GM12878 (cell line): ENCODE data around the gene TIGD1. TPM values are rescaled to one million over a fixed set of nuclear protein-coding genes. Genes with fewer than 3 reads are reported as not detected.

Experiments used
- ATAC-seq: fragments of 200-7000 bp; cut with Tn5 transposase; 3 replicates; pipeline ENCODE4 v1.9.1; 2020; ENCODE audit warnings: mild to moderate bottlenecking, moderate library complexity
- BruUV-seq: library from RNA; stranded (reverse); fragments of 400-500 nt; replicated peaks from 2 replicates; lab custom pipeline; 2021; lab: Mats Ljungman, UMichigan
- CTCF ChIA-PET: fragments of 300-600 bp; sonication (Branson Sonifier 250); formaldehyde crosslinking; extraction: SDS; loops from one replicate; lab custom pipeline; 2021; ENCODE audit warnings: inconsistent platforms; lab: Yijun Ruan, JAX
- POLR2A ChIA-PET: fragments of 350-600 bp; formaldehyde crosslinking; extraction: SDS; loops from one replicate; lab custom pipeline; 2021; ENCODE audit warnings: inconsistent platforms; lab: Charles Lee
- RAD21 ChIA-PET: fragments of 300-600 bp; sonication (Branson Sonifier 250); formaldehyde crosslinking; loops from one replicate; lab custom pipeline; 2023; ENCODE audit warnings: antibody characterized with exemption; ENCODE audit not compliant: unreplicated experiment; lab: Charles Lee
- SMC1A ChIA-PET: fragments of 300-600 bp; sonication (Branson Sonifier 250); formaldehyde crosslinking; loops from one replicate; lab custom pipeline; 2023; ENCODE audit not compliant: unreplicated experiment, uncharacterized antibody; lab: Charles Lee
- DNase-seq: peaks from one replicate; pipeline ENCODE4 v3.0.0-alpha.2; 2011; ENCODE audit warnings: low read depth, low spot score
- FAIRE-seq: peaks from 3 replicates; lab custom pipeline; 2011; peaks lifted over from hg19 to GRCh38; lab: Jason Lieb, UNC
- H2AFZ ChIP-seq: 2 replicates; pipeline ENCODE4 v1.6.0; 2011; ENCODE audit warnings: low read depth, low read length, control low read depth; ENCODE audit not compliant: control insufficient read depth
- H3K27ac ChIP-seq: 2 replicates; pipeline ENCODE4 v1.5.1; 2011; ENCODE audit warnings: control low read depth; ENCODE audit not compliant: control insufficient read depth, insufficient read depth
- H3K27me3 ChIP-seq, 2 experiments: replicated peaks in 1 of 2; 2 replicates each; pipeline versions ENCODE4 v1.6.0 to v1.6.1; 2011; ENCODE audit warnings: low read length in 1 of 2; ENCODE audit not compliant: control insufficient read depth in 2 of 2, insufficient read depth in 2 of 2
- H3K36me3 ChIP-seq, 2 experiments: 2 replicates each; pipeline ENCODE4 v1.5.1; 2011; ENCODE audit warnings: low read length in 1 of 2; ENCODE audit not compliant: control insufficient read depth in 2 of 2, insufficient read depth in 2 of 2
- H3K4me1 ChIP-seq: 2 replicates; pipeline ENCODE4 v1.6.1; 2011; ENCODE audit warnings: mild to moderate bottlenecking, low read length, moderate library complexity, mixed read lengths; ENCODE audit not compliant: control insufficient read depth, insufficient read depth
- H3K4me2 ChIP-seq: 2 replicates; pipeline ENCODE4 v1.6.0; 2011; ENCODE audit warnings: control low read depth; ENCODE audit not compliant: control insufficient read depth, insufficient read depth
- H3K4me3 ChIP-seq: fragments of 200-600 bp; sonication (generic); 2 replicates; pipeline ENCODE4 v1.5.1; 2016
- H3K79me2 ChIP-seq: 2 replicates; pipeline ENCODE4 v1.6.0; 2011; ENCODE audit warnings: low read length; ENCODE audit not compliant: control insufficient read depth, insufficient read depth
- H3K9ac ChIP-seq: 2 replicates; pipeline ENCODE4 v1.8.0; 2011; ENCODE audit warnings: low read length, control low read depth, mixed read lengths; ENCODE audit not compliant: control insufficient read depth, insufficient read depth
- H3K9me3 ChIP-seq: replicated peaks from 3 replicates; pipeline ENCODE4 v1.5.1; 2011; ENCODE audit warnings: mild to moderate bottlenecking, low read length; ENCODE audit not compliant: control insufficient read depth, insufficient read depth
- H4K20me1 ChIP-seq: 2 replicates; pipeline ENCODE4 v1.6.0; 2011; ENCODE audit not compliant: control insufficient read depth, insufficient read depth
- BMI1 ChIP-seq: fragments of 450-650 bp; IDR thresholded peaks from 2 replicates; pipeline ENCODE4 v1.6.1; 2016; ENCODE audit warnings: mild to moderate bottlenecking, moderate library complexity, borderline replicate concordance
- CHD4 ChIP-seq: fragments of 200-600 bp; sonication (generic); IDR thresholded peaks from 2 replicates; pipeline ENCODE4 v1.6.1; 2016; ENCODE audit warnings: mild to moderate bottlenecking
- FOXK2 ChIP-seq: fragments of 450-650 bp; IDR thresholded peaks from 2 replicates; pipeline ENCODE4 v1.6.1; 2017; ENCODE audit warnings: mild to moderate bottlenecking, moderate library complexity
- LARP7 ChIP-seq: fragments of 450-650 bp; IDR thresholded peaks from 2 replicates; pipeline ENCODE4 v1.6.1; 2017; ENCODE audit warnings: mild to moderate bottlenecking
- MEF2B ChIP-seq: fragments of 450-650 bp; IDR thresholded peaks from 2 replicates; pipeline ENCODE4 v1.6.1; 2018; ENCODE audit warnings: mild to moderate bottlenecking, moderate library complexity; ENCODE audit not compliant: partially characterized antibody, poor library complexity, severe bottlenecking
- POLR2AphosphoS5 ChIP-seq: IDR thresholded peaks from 2 replicates; pipeline ENCODE4 v1.6.1; 2011; ENCODE audit warnings: mild to moderate bottlenecking, low read length, inconsistent platforms
- SMAD1 ChIP-seq: fragments of 450-650 bp; IDR thresholded peaks from 2 replicates; pipeline ENCODE4 v1.6.1; 2018; ENCODE audit warnings: mild to moderate bottlenecking, low read depth; ENCODE audit not compliant: partially characterized antibody
- SP1 ChIP-seq: IDR thresholded peaks from one replicate; pipeline ENCODE4 v1.6.1; 2011; ENCODE audit warnings: low read depth, low read length
- ZBED1 ChIP-seq: IDR thresholded peaks from 2 replicates; pipeline ENCODE4 v1.6.1; 2016; ENCODE audit warnings: borderline replicate concordance
- WGBS: methylation state at CpG from one replicate; pipeline ENCODE4 v1.1.6; 2016; ENCODE audit warnings: low lambda C conversion rate; ENCODE audit not compliant: insufficient replicate concordance, insufficient coverage; ENCODE audit errors: missing lambda C conversion rate; 5-methylcytosine and 5-hydroxymethylcytosine counted together
- in situ Hi-C: fragments of 300-500 bp; cut with MboI; formaldehyde crosslinking; loops from 9 replicates; pipeline ENCODE4 v1.14.3; 2018; ENCODE audit warnings: mixed read lengths
- intact Hi-C: fragments of 100-400 bp; cut with micrococcal nuclease; formaldehyde crosslinking; loops from one replicate; pipeline ENCODE4 v1.14.2; 2022; ENCODE audit not compliant: unreplicated experiment
- polyA plus RNA-seq, 11 experiments: library from polyadenylated mRNA; depleted of rRNA in 4 of 11; unstranded in 6 of 11; stranded (reverse) in 5 of 11; fragments of >200 nt; fragmentation: Nextera tagmentation in 4 of 11; fragmentation: Illumina TruSeq in 1 of 11; extraction: Ambion mirVana in 4 of 11; extraction: Trizol in 1 of 11; gene quantifications; 1 replicate in 1 of 11; 2 replicates in 10 of 11; pipeline versions ENCODE4 v1.2.1 to v1.2.3, GENCODE V29; 2011 to 2016; ENCODE audit warnings: inconsistent platforms in 2 of 11, missing spikeins in 2 of 11, low read depth in 1 of 11
- total RNA-seq, 4 experiments: library from RNA; depleted of rRNA in 3 of 4; stranded (reverse); fragments of >200 nt in 3 of 4; fragmentation: Illumina TruSeq in 1 of 4; extraction: Trizol in 1 of 4; gene quantifications; 2 replicates each; pipeline versions ENCODE4 v1.2.1 to v1.2.3, GENCODE V29; 2013 to 2021
- TF ChIP-seq, protein P1 (sequence below): fragments of 450-650 bp; IDR thresholded peaks from 2 replicates; pipeline ENCODE4 v1.6.1; 2017; ENCODE audit warnings: mild to moderate bottlenecking, moderate library complexity
- TF ChIP-seq, protein P2 (sequence below): fragments of 450-650 bp; IDR thresholded peaks from 2 replicates; pipeline ENCODE4 v1.6.1; 2017; ENCODE audit warnings: mild to moderate bottlenecking
- TF ChIP-seq, protein P3 (sequence below): IDR thresholded peaks from 2 replicates; pipeline ENCODE4 v1.6.1; 2011; ENCODE audit warnings: low read depth, mild to moderate bottlenecking, low read length, moderate library complexity, borderline replicate concordance; ENCODE audit errors: extremely low read depth
- TF ChIP-seq, protein P4 (sequence below): fragments of 450-650 bp; IDR thresholded peaks from 2 replicates; pipeline ENCODE4 v1.6.1; 2017; ENCODE audit warnings: low read depth, mild to moderate bottlenecking, moderate library complexity
- TF ChIP-seq, protein P5 (sequence below): IDR thresholded peaks from 2 replicates; pipeline ENCODE4 v1.6.1; 2011; ENCODE audit warnings: mild to moderate bottlenecking, low read depth, low read length, moderate library complexity; ENCODE audit not compliant: insufficient replicate concordance

TIGD1 gene
- total and polyA plus RNA-seq, 10 of the 15 experiments (the other 5 are each of a cell fraction or from before 2014, with no cell fraction given): 1.4 to 8.4 (median 5.6) TPM

DNA sequence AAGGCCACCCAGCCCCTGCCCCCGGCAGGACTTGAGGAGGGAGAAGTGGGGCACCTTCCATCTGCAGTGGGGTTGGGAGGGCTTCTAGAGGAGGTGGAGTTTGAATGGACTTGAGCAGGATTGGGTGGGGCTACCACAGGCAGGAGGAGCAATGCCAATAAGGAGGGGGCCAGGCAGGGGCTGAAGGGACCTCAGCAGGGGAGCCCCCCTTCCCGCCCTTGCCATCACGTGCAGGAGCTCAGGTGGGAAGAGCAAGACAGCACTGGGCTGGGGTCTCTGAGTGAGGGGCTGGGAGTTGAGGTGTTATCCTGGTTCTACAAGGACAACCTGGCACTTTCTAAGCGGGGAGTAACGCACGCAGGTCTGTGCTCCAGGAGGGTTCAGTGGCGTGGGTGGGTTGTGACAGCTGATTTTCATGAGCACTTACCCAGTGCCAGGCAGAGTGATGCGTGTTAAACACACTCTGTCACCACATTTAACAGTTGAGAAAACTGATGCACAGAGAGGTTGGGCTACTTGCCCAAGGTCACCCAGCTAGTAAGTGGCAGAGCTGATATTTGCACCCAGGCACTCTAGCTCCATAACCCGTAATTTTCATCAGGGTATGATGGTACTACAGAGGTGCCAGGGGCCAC lies 19.6 kb downstream of the TIGD1 start:
- no peaks in the 10 kb centered on the region for H3K4me1 ChIP-seq
- SMC1A ChIA-PET: interaction anchor here (1.2 kb wide), 1 partner anchor 27 kb away, joined by 3 read pairs; no protein-coding TSS in a partner anchor
- WGBS: 41% methylated on average over 9 of the region's 9 CpGs
- H3K4me2 ChIP-seq: no peak overlapping the region
- FAIRE-seq: no peak
- no peaks in the 10 kb centered on the region; a peak in 1 of 4 replicates for H3K27me3 ChIP-seq
- no TSS peak for BruUV-seq
- in situ Hi-C loops: no loop called here
- H3K36me3 ChIP-seq: no peaks in the 10 kb centered on the region
- intact Hi-C loops: no loop called here
- ATAC-seq: no peak
- RAD21 ChIA-PET: no interaction called here
- H3K9me3 ChIP-seq: no peaks in the 10 kb centered on the region; the same call in 2 of the 3 replicates
- H3K9ac ChIP-seq: no peak overlapping the region
- CTCF ChIA-PET: interaction anchor here (0.6 to 1.5 kb wide), 2 partner anchors 10 to 465 kb away, joined by 3 to 5 read pairs; partner anchors contain the start of gene PRSS56
- no peaks in the 10 kb centered on the region for H4K20me1 ChIP-seq
- H3K4me3 ChIP-seq: no peak overlapping the region
- DNase-seq: no peak
- no peak overlapping the region for H2AFZ ChIP-seq
- no peaks in the 10 kb centered on the region for H3K79me2 ChIP-seq
- no peak overlapping the region for H3K27ac ChIP-seq
- POLR2A ChIA-PET: no interaction called here
- TF ChIP-seq, protein P1, sequence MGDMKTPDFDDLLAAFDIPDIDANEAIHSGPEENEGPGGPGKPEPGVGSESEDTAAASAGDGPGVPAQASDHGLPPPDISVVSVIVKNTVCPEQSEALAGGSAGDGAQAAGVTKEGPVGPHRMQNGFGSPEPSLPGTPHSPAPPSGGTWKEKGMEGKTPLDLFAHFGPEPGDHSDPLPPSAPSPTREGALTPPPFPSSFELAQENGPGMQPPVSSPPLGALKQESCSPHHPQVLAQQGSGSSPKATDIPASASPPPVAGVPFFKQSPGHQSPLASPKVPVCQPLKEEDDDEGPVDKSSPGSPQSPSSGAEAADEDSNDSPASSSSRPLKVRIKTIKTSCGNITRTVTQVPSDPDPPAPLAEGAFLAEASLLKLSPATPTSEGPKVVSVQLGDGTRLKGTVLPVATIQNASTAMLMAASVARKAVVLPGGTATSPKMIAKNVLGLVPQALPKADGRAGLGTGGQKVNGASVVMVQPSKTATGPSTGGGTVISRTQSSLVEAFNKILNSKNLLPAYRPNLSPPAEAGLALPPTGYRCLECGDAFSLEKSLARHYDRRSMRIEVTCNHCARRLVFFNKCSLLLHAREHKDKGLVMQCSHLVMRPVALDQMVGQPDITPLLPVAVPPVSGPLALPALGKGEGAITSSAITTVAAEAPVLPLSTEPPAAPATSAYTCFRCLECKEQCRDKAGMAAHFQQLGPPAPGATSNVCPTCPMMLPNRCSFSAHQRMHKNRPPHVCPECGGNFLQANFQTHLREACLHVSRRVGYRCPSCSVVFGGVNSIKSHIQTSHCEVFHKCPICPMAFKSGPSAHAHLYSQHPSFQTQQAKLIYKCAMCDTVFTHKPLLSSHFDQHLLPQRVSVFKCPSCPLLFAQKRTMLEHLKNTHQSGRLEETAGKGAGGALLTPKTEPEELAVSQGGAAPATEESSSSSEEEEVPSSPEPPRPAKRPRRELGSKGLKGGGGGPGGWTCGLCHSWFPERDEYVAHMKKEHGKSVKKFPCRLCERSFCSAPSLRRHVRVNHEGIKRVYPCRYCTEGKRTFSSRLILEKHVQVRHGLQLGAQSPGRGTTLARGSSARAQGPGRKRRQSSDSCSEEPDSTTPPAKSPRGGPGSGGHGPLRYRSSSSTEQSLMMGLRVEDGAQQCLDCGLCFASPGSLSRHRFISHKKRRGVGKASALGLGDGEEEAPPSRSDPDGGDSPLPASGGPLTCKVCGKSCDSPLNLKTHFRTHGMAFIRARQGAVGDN: no peak
- no peak for TF ChIP-seq CHD4
- TF ChIP-seq BMI1: no peak
- TF ChIP-seq, protein P2, sequence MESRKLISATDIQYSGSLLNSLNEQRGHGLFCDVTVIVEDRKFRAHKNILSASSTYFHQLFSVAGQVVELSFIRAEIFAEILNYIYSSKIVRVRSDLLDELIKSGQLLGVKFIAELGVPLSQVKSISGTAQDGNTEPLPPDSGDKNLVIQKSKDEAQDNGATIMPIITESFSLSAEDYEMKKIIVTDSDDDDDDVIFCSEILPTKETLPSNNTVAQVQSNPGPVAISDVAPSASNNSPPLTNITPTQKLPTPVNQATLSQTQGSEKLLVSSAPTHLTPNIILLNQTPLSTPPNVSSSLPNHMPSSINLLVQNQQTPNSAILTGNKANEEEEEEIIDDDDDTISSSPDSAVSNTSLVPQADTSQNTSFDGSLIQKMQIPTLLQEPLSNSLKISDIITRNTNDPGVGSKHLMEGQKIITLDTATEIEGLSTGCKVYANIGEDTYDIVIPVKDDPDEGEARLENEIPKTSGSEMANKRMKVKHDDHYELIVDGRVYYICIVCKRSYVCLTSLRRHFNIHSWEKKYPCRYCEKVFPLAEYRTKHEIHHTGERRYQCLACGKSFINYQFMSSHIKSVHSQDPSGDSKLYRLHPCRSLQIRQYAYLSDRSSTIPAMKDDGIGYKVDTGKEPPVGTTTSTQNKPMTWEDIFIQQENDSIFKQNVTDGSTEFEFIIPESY: no peak
- TF ChIP-seq MEF2B: no peak
- no peak for TF ChIP-seq SMAD1
- TF ChIP-seq FOXK2: no peak
- TF ChIP-seq, protein P3, sequence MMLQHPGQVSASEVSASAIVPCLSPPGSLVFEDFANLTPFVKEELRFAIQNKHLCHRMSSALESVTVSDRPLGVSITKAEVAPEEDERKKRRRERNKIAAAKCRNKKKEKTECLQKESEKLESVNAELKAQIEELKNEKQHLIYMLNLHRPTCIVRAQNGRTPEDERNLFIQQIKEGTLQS: no peak
- no peak for TF ChIP-seq POLR2AphosphoS5
- TF ChIP-seq, protein P4, sequence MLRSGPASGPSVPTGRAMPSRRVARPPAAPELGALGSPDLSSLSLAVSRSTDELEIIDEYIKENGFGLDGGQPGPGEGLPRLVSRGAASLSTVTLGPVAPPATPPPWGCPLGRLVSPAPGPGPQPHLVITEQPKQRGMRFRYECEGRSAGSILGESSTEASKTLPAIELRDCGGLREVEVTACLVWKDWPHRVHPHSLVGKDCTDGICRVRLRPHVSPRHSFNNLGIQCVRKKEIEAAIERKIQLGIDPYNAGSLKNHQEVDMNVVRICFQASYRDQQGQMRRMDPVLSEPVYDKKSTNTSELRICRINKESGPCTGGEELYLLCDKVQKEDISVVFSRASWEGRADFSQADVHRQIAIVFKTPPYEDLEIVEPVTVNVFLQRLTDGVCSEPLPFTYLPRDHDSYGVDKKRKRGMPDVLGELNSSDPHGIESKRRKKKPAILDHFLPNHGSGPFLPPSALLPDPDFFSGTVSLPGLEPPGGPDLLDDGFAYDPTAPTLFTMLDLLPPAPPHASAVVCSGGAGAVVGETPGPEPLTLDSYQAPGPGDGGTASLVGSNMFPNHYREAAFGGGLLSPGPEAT: no peak
- TF ChIP-seq LARP7: no peak
- no peak for TF ChIP-seq SP1
- TF ChIP-seq, protein P5, sequence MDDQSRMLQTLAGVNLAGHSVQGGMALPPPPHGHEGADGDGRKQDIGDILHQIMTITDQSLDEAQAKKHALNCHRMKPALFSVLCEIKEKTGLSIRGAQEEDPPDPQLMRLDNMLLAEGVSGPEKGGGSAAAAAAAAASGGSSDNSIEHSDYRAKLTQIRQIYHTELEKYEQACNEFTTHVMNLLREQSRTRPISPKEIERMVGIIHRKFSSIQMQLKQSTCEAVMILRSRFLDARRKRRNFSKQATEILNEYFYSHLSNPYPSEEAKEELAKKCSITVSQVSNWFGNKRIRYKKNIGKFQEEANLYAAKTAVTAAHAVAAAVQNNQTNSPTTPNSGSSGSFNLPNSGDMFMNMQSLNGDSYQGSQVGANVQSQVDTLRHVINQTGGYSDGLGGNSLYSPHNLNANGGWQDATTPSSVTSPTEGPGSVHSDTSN: no peak
- no peak for TF ChIP-seq ZBED1
